ENCODE data around the gene ASTN2.

Gene ASTN2

GRCh38 chr9:116549786-116550660 lies 864.8 kb downstream of the ASTN2 start:
- no peaks in the 10 kb centered on the region for H3K36me3 ChIP-seq (ENCODE audit: insufficient read depth, low read length)
- H3K9me2 ChIP-seq (ENCODE audit: low read depth, low read length), result no peaks in the 10 kb centered on the region
- H3K27ac ChIP-seq (ENCODE audit: low read depth, low read length, poor library complexity, severe bottlenecking), result no peak overlapping the region
- H3F3A ChIP-seq (ENCODE audit: insufficient read depth, low read length), result no peaks in the 10 kb centered on the region
- H2AFZ ChIP-seq (ENCODE audit: low read length), result no peak overlapping the region
- H4K20me1 ChIP-seq (ENCODE audit: insufficient read depth, low read length), result no peaks in the 10 kb centered on the region
- no peaks in the 10 kb centered on the region for H3K79me2 ChIP-seq (ENCODE audit: insufficient read depth, low read length)
- no peaks in the 10 kb centered on the region for H3K9me3 ChIP-seq (ENCODE audit: low read length)
- H3K9ac ChIP-seq (ENCODE audit: low read length), result no peak overlapping the region
- no peak overlapping the region for H3K4me3 ChIP-seq (ENCODE audit: low read depth, low read length, poor library complexity, severe bottlenecking)
- no peaks in the 10 kb centered on the region for H3K4me1 ChIP-seq (ENCODE audit: insufficient read depth, low read length, severe bottlenecking)
- TF ChIP-seq EZH2 (IDR thresholded peaks at IDR 0.05; ENCODE audit: borderline replicate concordance, low read length) (no peak), CTCF (IDR thresholded peaks at IDR 0.05; ENCODE audit: low read length) (no peak)
- no peak overlapping the region for H3K4me2 ChIP-seq (ENCODE audit: low read length)
- 0 out of 2 replicates have a peak, but pooled peaks cover 5% of the 10 kb centered on the region for H3K27me3 ChIP-seq (ENCODE audit: insufficient read depth, low read length)

- no peaks in the 10 kb centered on the region for H3K9me2 ChIP-seq (ENCODE audit: low read depth, low read length)
- H3K36me3 ChIP-seq (ENCODE audit: insufficient read depth, low read length), result no peaks in the 10 kb centered on the region
- H3K79me2 ChIP-seq (ENCODE audit: insufficient read depth, low read length), result no peaks in the 10 kb centered on the region
- no peaks in the 10 kb centered on the region for H3F3A ChIP-seq (ENCODE audit: insufficient read depth, low read length)
- H3K27me3 ChIP-seq (ENCODE audit: insufficient read depth, low read length), result 0 out of 2 replicates have a peak, but pooled peaks cover 5% of the 10 kb centered on the region
- no peak overlapping the region for H3K27ac ChIP-seq (ENCODE audit: low read depth, low read length, poor library complexity, severe bottlenecking)
- no peak for TF ChIP-seq CTCF (IDR thresholded peaks at IDR 0.05; ENCODE audit: low read length)
- TF ChIP-seq EZH2 (IDR thresholded peaks at IDR 0.05; ENCODE audit: borderline replicate concordance, low read length), result no peak
- no peak overlapping the region for H2AFZ ChIP-seq (ENCODE audit: low read length)
- no peaks in the 10 kb centered on the region for H4K20me1 ChIP-seq (ENCODE audit: insufficient read depth, low read length)
- H3K9me3 ChIP-seq (ENCODE audit: low read length), result no peaks in the 10 kb centered on the region
- no peak overlapping the region for H3K9ac ChIP-seq (ENCODE audit: low read length)
- H3K4me1 ChIP-seq (ENCODE audit: insufficient read depth, low read length, severe bottlenecking), result no peaks in the 10 kb centered on the region
- H3K4me3 ChIP-seq (ENCODE audit: low read depth, low read length, poor library complexity, severe bottlenecking), result no peak overlapping the region
- H3K4me2 ChIP-seq (ENCODE audit: low read length), result no peak overlapping the region
Observed at GRCh38 chr9:116549061-116549664, 865.7 kb downstream of the ASTN2 start.

- Histone ChIP-seq H3K27me3 (ENCODE audit: insufficient read depth, low read length) (0 out of 2 replicates have a peak, but pooled peaks cover 5% of the 10 kb centered on the region), H3K9ac (ENCODE audit: low read length) (no peak overlapping the region), H3K4me2 (ENCODE audit: low read length) (no peak overlapping the region), H3F3A (ENCODE audit: insufficient read depth, low read length) (no peaks in the 10 kb centered on the region), H3K9me3 (ENCODE audit: low read length) (no peaks in the 10 kb centered on the region), H3K4me3 (ENCODE audit: low read depth, low read length, poor library complexity, severe bottlenecking) (no peak overlapping the region), H3K4me1 (ENCODE audit: insufficient read depth, low read length, severe bottlenecking) (no peaks in the 10 kb centered on the region), H3K9me2 (ENCODE audit: low read depth, low read length) (no peaks in the 10 kb centered on the region), H3K27ac (ENCODE audit: low read depth, low read length, poor library complexity, severe bottlenecking) (no peak overlapping the region), H2AFZ (ENCODE audit: low read length) (no peak overlapping the region), H4K20me1 (ENCODE audit: insufficient read depth, low read length) (no peaks in the 10 kb centered on the region), H3K79me2 (ENCODE audit: insufficient read depth, low read length) (no peaks in the 10 kb centered on the region), H3K36me3 (ENCODE audit: insufficient read depth, low read length) (no peaks in the 10 kb centered on the region)
- TF ChIP-seq EZH2 (IDR thresholded peaks at IDR 0.05; ENCODE audit: borderline replicate concordance, low read length) (no peak), CTCF (IDR thresholded peaks at IDR 0.05; ENCODE audit: low read length) (no peak)
Observed at GRCh38 chr9:116547729-116548426, 867.0 kb downstream of the ASTN2 start.

Measured in OCI-LY1 (cell line).